Measurements from ENCODE around the gene ACTA1. TPM values are rescaled to one million over a fixed set of nuclear protein-coding genes. Genes with fewer than 3 reads are reported as not detected.
"Not testable (repeated sequence)": the region's sequence is repeated elsewhere in the genome, so short reads cannot be mapped to it uniquely, and the experiment has no call there.

Gene ACTA1
- polyA plus RNA-seq, 1 donor (not counting 4 experiments of a cell fraction or from before 2014, with no cell fraction given), result 0.05 TPM

DNA sequence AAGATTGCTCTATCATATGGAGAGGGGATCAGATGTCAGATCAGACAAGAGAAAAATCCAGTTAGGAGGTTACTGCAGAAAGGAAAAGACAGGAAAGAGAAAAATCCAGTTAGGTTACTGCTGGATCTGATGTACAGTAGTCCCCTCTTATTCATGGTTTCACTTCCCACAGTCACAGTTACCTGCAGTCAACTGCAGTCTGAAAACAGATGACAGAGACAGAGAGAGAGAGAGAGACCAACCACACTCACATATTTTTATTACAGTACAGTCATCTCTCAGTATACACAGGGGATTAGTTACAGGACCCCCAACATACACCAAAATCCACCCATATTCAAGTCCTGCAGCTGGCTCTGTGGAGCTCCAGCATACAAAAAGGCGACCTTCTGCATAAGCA lies 45.0 kb upstream of the ACTA1 start:
- Histone ChIP-seq H3K4me2 (ENCODE audit: control insufficient read depth, extremely low read depth, insufficient read depth, low read depth, low read length) (no peak overlapping the region), H3K4me1 (ENCODE audit: control insufficient read depth, extremely low read depth, insufficient read depth, low read length) (no peaks in the 10 kb centered on the region), H3K9me1 (ENCODE audit: control insufficient read depth, extremely low read depth, insufficient read depth, low read length) (no peaks in the 10 kb centered on the region), H3K27ac (ENCODE audit: control insufficient read depth, insufficient read depth, low read length) (no peak overlapping the region), H3K9ac (ENCODE audit: control insufficient read depth, extremely low read depth, insufficient read depth, low read length) (no peak overlapping the region), H2AFZ (ENCODE audit: control insufficient read depth, low read length) (no peak overlapping the region), H3K9me3 (ENCODE audit: control insufficient read depth, low read depth, low read length) (no peaks in the 10 kb centered on the region), H3K79me2 (ENCODE audit: control insufficient read depth, insufficient read depth, low read length) (no peaks in the 10 kb centered on the region), H3K4me3 (ENCODE audit: control insufficient read depth in 2 of 3, extremely low read depth in 1 of 3, insufficient read depth in 2 of 3, low read depth in 1 of 3, low read length in 3 of 3) (no peak overlapping the region), H3K27me3 (ENCODE audit: control insufficient read depth, extremely low read depth, insufficient read depth, low read length) (no peaks in the 10 kb centered on the region), H3K36me3 (ENCODE audit: control insufficient read depth in 2 of 2, extremely low read depth in 1 of 2, insufficient read depth in 2 of 2, low read length in 2 of 2) (peaks cover 17 to 19% of the 10 kb centered on the region in 2 experiments), H4K20me1 (ENCODE audit: control insufficient read depth, extremely low read depth, insufficient read depth, low read length) (no peaks in the 10 kb centered on the region)
- dilution Hi-C loops (cut with MboI; ENCODE audit: extremely low pct_ligation_motif_present, low sequenced_read_pairs), result no loop called here
- TF ChIP-seq EZH2 (IDR thresholded peaks at IDR 0.05; ENCODE audit: low read length), result no peak
- TF ChIP-seq, protein P1, sequence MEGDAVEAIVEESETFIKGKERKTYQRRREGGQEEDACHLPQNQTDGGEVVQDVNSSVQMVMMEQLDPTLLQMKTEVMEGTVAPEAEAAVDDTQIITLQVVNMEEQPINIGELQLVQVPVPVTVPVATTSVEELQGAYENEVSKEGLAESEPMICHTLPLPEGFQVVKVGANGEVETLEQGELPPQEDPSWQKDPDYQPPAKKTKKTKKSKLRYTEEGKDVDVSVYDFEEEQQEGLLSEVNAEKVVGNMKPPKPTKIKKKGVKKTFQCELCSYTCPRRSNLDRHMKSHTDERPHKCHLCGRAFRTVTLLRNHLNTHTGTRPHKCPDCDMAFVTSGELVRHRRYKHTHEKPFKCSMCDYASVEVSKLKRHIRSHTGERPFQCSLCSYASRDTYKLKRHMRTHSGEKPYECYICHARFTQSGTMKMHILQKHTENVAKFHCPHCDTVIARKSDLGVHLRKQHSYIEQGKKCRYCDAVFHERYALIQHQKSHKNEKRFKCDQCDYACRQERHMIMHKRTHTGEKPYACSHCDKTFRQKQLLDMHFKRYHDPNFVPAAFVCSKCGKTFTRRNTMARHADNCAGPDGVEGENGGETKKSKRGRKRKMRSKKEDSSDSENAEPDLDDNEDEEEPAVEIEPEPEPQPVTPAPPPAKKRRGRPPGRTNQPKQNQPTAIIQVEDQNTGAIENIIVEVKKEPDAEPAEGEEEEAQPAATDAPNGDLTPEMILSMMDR (optimal IDR thresholded peaks at IDR 0.05 in 1 of 3, IDR thresholded peaks at IDR 0.05 in 1 of 3, conservative IDR thresholded peaks at IDR 0.05 in 1 of 3; ENCODE audit: extremely low read depth in 1 of 3, insufficient read depth in 2 of 3, low read length in 3 of 3), result no peak
- FAIRE-seq (no peak), DNase-seq (ENCODE audit: low read depth, low spot score) (no peak)

GRCh38 chr1:229475859-229476258 lies 42.0 kb upstream of the ACTA1 start:
- dilution Hi-C loops (cut with MboI; ENCODE audit: extremely low pct_ligation_motif_present, low sequenced_read_pairs); H3K4me2 ChIP-seq (ENCODE audit: control insufficient read depth, extremely low read depth, insufficient read depth, low read depth, low read length); H3K9ac ChIP-seq (ENCODE audit: control insufficient read depth, extremely low read depth, insufficient read depth, low read length); DNase-seq (ENCODE audit: low read depth, low spot score); H3K9me1 ChIP-seq (ENCODE audit: control insufficient read depth, extremely low read depth, insufficient read depth, low read length); H3K4me1 ChIP-seq (ENCODE audit: control insufficient read depth, extremely low read depth, insufficient read depth, low read length); FAIRE-seq; H3K79me2 ChIP-seq (ENCODE audit: control insufficient read depth, insufficient read depth, low read length); H3K4me3 ChIP-seq (ENCODE audit: control insufficient read depth in 2 of 3, extremely low read depth in 1 of 3, insufficient read depth in 2 of 3, low read depth in 1 of 3, low read length in 3 of 3); H3K9me3 ChIP-seq (ENCODE audit: control insufficient read depth, low read depth, low read length); H3K27me3 ChIP-seq (ENCODE audit: control insufficient read depth, extremely low read depth, insufficient read depth, low read length); H2AFZ ChIP-seq (ENCODE audit: control insufficient read depth, low read length); H3K27ac ChIP-seq (ENCODE audit: control insufficient read depth, insufficient read depth, low read length); H4K20me1 ChIP-seq (ENCODE audit: control insufficient read depth, extremely low read depth, insufficient read depth, low read length): not testable (repeated sequence)
- peaks cover 16 to 22% of the 10 kb centered on the region in 2 experiments for H3K36me3 ChIP-seq (ENCODE audit: control insufficient read depth in 2 of 2, extremely low read depth in 1 of 2, insufficient read depth in 2 of 2, low read length in 2 of 2)

DNA sequence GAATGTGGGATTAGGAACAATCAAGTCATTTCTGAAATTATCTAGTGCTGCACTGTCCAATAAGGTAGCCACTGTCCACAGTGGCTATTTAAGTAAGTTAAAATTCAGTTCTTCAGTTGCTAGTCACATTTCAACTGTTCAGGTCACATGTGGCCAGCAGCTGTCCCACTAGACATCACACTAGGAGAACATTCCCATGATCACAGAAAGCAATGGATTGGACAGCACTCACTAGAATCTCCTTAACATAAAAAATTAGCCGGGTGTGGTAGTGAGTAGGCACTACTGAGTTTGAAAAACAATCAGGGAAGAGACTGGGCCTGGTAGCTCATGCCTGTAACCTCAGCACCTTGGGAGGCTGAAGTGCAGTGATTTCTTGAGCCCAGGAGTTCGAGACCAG lies 40.6 kb upstream of the ACTA1 start:
- Histone ChIP-seq H3K36me3 (ENCODE audit: control insufficient read depth in 2 of 2, extremely low read depth in 1 of 2, insufficient read depth in 2 of 2, low read length in 2 of 2) (peaks cover 17 to 24% of the 10 kb centered on the region in 2 experiments), H2AFZ (ENCODE audit: control insufficient read depth, low read length) (no peak overlapping the region), H4K20me1 (ENCODE audit: control insufficient read depth, extremely low read depth, insufficient read depth, low read length) (no peaks in the 10 kb centered on the region), H3K9ac (ENCODE audit: control insufficient read depth, extremely low read depth, insufficient read depth, low read length) (no peak overlapping the region), H3K4me3 (ENCODE audit: control insufficient read depth in 2 of 3, extremely low read depth in 1 of 3, insufficient read depth in 2 of 3, low read depth in 1 of 3, low read length in 3 of 3) (no peak overlapping the region), H3K9me1 (ENCODE audit: control insufficient read depth, extremely low read depth, insufficient read depth, low read length) (no peaks in the 10 kb centered on the region), H3K79me2 (ENCODE audit: control insufficient read depth, insufficient read depth, low read length) (no peaks in the 10 kb centered on the region), H3K27ac (ENCODE audit: control insufficient read depth, insufficient read depth, low read length) (no peak overlapping the region), H3K9me3 (ENCODE audit: control insufficient read depth, low read depth, low read length) (no peaks in the 10 kb centered on the region), H3K4me2 (ENCODE audit: control insufficient read depth, extremely low read depth, insufficient read depth, low read depth, low read length) (no peak overlapping the region), H3K4me1 (ENCODE audit: control insufficient read depth, extremely low read depth, insufficient read depth, low read length) (no peaks in the 10 kb centered on the region), H3K27me3 (ENCODE audit: control insufficient read depth, extremely low read depth, insufficient read depth, low read length) (no peaks in the 10 kb centered on the region)
- DNase-seq (ENCODE audit: low read depth, low spot score), result no peak
- dilution Hi-C loops (cut with MboI; ENCODE audit: extremely low pct_ligation_motif_present, low sequenced_read_pairs), result no loop called here
- TF ChIP-seq, protein P1 (optimal IDR thresholded peaks at IDR 0.05 in 1 of 3, IDR thresholded peaks at IDR 0.05 in 1 of 3, conservative IDR thresholded peaks at IDR 0.05 in 1 of 3; ENCODE audit: extremely low read depth in 1 of 3, insufficient read depth in 2 of 3, low read length in 3 of 3), result no peak
- no peak for TF ChIP-seq EZH2 (IDR thresholded peaks at IDR 0.05; ENCODE audit: low read length)
- FAIRE-seq, result no peak
